SU-DHL-6 (cell line): ENCODE results near the gene CTU2.
A peak's percentile ranks its signal among the peaks of the same experiment; 100 is the strongest.

Experiments
- H2AFZ ChIP-seq: fragments of 200-600 bp; sonication (generic); 2 replicates; pipeline ENCODE4 v1.6.1; 2014; ENCODE audit warnings: low read depth, mild to moderate bottlenecking, moderate library complexity, mixed read lengths, antibody characterized with exemption, low read length; ENCODE audit not compliant: severe bottlenecking
- H3F3A ChIP-seq: fragments of 200-600 bp; shearing (Covaris generic); 2 replicates; pipeline ENCODE4 v1.6.0; 2016; ENCODE audit warnings: antibody characterized with exemption, mild to moderate bottlenecking; ENCODE audit not compliant: insufficient read depth
- H3K27ac ChIP-seq: fragments of 200-600 bp; sonication (generic); 2 replicates; pipeline ENCODE4 v1.5.1; 2016; ENCODE audit warnings: low read depth, mild to moderate bottlenecking, low read length, moderate library complexity, mixed read lengths
- H3K27me3 ChIP-seq: fragments of 200-600 bp; sonication (generic), shearing (Covaris generic); 2 replicates; pipeline ENCODE4 v1.6.0; 2014; ENCODE audit warnings: mild to moderate bottlenecking, low read length
- H3K36me3 ChIP-seq: fragments of 200-600 bp; sonication (generic); 2 replicates; pipeline ENCODE4 v1.6.1; 2014; ENCODE audit warnings: mild to moderate bottlenecking, low read length, mixed read lengths
- H3K4me2 ChIP-seq: fragments of 300-600, 200-600 bp; shearing (Covaris generic), sonication (generic); 2 replicates; pipeline ENCODE4 v1.6.0; 2014; ENCODE audit warnings: low read length, low read depth, mild to moderate bottlenecking; ENCODE audit not compliant: poor library complexity, severe bottlenecking
- H3K4me3 ChIP-seq: fragments of 200-600 bp; sonication (generic); 2 replicates; pipeline ENCODE4 v1.5.1; 2014; ENCODE audit warnings: antibody characterized with exemption, low read length, mild to moderate bottlenecking, mixed read lengths; ENCODE audit not compliant: insufficient read depth, poor library complexity, severe bottlenecking
- H3K79me2 ChIP-seq: fragments of 200-600 bp; sonication (generic); 2 replicates; pipeline ENCODE4 v1.6.1; 2014; ENCODE audit warnings: mild to moderate bottlenecking, low read length, moderate library complexity; ENCODE audit not compliant: insufficient read depth
- H3K9ac ChIP-seq: fragments of 200-600 bp; sonication (generic); 2 replicates; pipeline ENCODE4 v1.7.0; 2014; ENCODE audit warnings: mild to moderate bottlenecking, low read length
- H3K9me2 ChIP-seq: fragments of 200-600 bp; sonication (generic); replicated peaks from 2 replicates; pipeline ENCODE4 v1.6.1; 2014; ENCODE audit warnings: low read length; ENCODE audit not compliant: insufficient read depth
- H3K9me3 ChIP-seq: fragments of 200-600 bp; sonication (generic); 2 replicates; pipeline ENCODE4 v1.6.1; 2014; ENCODE audit warnings: low read length, mixed read lengths; ENCODE audit not compliant: insufficient read depth
- H4K20me1 ChIP-seq: fragments of 200-600 bp; sonication (generic); 2 replicates; pipeline ENCODE4 v1.6.1; 2014; ENCODE audit warnings: low read depth, mild to moderate bottlenecking, antibody characterized with exemption, low read length, moderate library complexity, mixed read lengths
- EZH2phosphoT487 ChIP-seq: fragments of 200-600 bp; sonication (generic), shearing (Covaris generic); conservative IDR thresholded peaks from 2 replicates; pipeline ENCODE4 v1.6.1; 2018; ENCODE audit warnings: mild to moderate bottlenecking, antibody characterized with exemption, low read length, moderate library complexity, mixed read lengths
- TF ChIP-seq, protein P1 (sequence below): fragments of 200-600 bp; sonication (generic); IDR thresholded peaks from one replicate; pipeline ENCODE4 v1.5.1; 2017; ENCODE audit warnings: antibody characterized with exemption, mild to moderate bottlenecking, low read length, moderate library complexity; ENCODE audit not compliant: insufficient read depth, poor library complexity, severe bottlenecking

The CTU2 gene

DNA sequence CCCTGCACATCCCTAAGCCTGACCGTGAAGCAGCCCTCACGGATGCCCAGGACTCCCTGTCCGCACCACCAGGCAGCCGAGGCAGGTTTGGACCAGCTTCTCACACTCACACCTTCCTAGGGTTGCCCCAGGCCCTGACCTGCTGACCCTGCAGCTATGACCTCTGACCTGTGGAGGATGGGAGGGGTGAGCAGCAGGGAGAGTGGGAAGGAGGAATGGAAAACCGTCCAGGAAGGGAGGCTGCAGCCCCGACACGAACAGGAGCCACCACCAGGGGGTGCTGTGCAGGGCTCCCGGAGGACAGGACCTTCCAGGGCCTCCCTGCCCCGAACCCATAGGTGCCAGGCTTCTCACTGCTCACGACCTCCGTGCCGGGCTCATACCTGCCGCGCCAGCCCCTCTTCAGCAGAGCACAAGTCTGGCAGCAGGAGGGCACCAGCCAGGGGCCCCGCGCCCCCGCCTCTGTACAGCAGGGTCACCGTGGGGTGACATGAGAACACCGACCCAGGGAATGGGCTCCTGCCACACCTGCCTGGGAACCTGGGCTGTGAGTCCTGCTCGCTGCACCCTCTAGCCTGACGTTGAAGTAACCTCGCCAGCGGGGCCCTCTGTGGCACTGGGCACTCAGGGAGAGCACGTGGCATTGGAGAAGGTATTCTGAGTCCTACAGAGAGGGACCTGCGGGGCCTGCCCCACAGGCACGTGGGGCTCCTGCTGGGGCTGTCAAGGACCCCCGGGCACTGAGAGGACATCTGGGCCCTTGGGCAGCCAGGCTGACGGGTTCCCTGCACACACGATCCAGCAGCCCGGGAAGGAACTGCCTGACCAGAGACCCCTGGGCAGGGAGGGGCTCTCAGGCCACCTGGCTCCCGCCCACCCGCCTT lies 37.6 kb downstream of the CTU2 start:
- TF ChIP-seq EZH2phosphoT487, result no peak
- TF ChIP-seq, protein P1, sequence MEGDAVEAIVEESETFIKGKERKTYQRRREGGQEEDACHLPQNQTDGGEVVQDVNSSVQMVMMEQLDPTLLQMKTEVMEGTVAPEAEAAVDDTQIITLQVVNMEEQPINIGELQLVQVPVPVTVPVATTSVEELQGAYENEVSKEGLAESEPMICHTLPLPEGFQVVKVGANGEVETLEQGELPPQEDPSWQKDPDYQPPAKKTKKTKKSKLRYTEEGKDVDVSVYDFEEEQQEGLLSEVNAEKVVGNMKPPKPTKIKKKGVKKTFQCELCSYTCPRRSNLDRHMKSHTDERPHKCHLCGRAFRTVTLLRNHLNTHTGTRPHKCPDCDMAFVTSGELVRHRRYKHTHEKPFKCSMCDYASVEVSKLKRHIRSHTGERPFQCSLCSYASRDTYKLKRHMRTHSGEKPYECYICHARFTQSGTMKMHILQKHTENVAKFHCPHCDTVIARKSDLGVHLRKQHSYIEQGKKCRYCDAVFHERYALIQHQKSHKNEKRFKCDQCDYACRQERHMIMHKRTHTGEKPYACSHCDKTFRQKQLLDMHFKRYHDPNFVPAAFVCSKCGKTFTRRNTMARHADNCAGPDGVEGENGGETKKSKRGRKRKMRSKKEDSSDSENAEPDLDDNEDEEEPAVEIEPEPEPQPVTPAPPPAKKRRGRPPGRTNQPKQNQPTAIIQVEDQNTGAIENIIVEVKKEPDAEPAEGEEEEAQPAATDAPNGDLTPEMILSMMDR, result peak; percentile 93
- no peak overlapping the region for H3K9ac ChIP-seq
- H3K27ac ChIP-seq, result no peak overlapping the region
- no peaks in the 10 kb centered on the region for H3K27me3 ChIP-seq
- no peaks in the 10 kb centered on the region for H4K20me1 ChIP-seq
- no peaks in the 10 kb centered on the region for H3K79me2 ChIP-seq
- H3K36me3 ChIP-seq, result no peaks in the 10 kb centered on the region
- H3K9me3 ChIP-seq, result no peaks in the 10 kb centered on the region
- H3K4me3 ChIP-seq, result no peak overlapping the region
- H3K9me2 ChIP-seq, result no peaks in the 10 kb centered on the region
- no peaks in the 10 kb centered on the region for H3F3A ChIP-seq
- no peak overlapping the region for H3K4me2 ChIP-seq
- H2AFZ ChIP-seq, result no peak overlapping the region

DNA sequence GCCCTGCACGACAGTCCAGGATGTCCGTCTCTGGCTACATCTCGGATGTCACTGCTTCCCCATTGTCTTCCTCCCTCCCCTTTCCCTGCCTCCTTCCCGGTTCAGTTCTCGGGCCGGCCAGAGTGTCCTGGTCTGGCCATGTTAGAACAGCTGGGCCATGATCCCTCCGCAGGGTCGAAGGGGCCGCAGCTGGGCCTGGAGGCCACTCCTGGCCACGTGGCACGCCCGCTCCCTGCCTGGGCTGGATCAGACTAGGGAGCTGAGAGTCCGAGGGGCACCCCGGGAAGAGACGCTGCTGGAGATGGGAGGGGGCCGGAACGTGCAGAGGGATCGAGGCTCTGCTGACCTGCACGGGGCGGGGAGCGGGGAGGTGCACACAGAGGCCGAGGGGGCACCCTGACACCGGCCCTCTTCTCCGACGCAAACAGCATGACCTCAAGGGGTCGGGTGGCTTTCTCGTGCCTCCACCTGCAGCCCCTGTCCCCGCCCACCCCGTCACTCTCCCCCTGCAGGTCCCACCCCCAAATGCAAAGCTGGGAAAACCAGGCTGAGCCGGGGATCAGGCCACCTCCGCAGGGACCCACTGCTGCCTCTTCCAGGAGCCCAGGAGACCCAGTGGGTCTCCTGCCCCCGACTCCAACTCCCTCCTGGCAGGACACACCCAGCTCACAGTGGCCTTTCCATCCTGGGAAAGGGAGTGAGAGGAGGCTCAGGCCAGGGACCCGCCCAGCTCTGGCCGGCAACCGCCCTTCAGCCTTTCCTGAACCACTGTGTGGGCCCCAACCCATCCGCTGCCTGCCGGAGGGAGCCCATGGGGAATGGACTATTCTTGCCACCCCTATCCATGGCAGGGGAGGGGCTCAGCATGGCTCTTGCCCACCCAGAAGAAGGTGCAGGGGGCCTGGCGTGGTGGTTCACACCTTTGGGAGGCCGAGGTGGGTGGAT lies 38.5 kb downstream of the CTU2 start:
- Histone ChIP-seq H4K20me1 (no peaks in the 10 kb centered on the region), H2AFZ (no peak overlapping the region), H3K9me2 (no peaks in the 10 kb centered on the region), H3K79me2 (no peaks in the 10 kb centered on the region), H3K9ac (no peak overlapping the region), H3K9me3 (no peaks in the 10 kb centered on the region), H3K36me3 (no peaks in the 10 kb centered on the region), H3K27me3 (no peaks in the 10 kb centered on the region), H3F3A (no peaks in the 10 kb centered on the region), H3K4me2 (no peak overlapping the region), H3K4me3 (no peak overlapping the region), H3K27ac (no peak overlapping the region)
- TF ChIP-seq, protein P1, result no peak

DNA sequence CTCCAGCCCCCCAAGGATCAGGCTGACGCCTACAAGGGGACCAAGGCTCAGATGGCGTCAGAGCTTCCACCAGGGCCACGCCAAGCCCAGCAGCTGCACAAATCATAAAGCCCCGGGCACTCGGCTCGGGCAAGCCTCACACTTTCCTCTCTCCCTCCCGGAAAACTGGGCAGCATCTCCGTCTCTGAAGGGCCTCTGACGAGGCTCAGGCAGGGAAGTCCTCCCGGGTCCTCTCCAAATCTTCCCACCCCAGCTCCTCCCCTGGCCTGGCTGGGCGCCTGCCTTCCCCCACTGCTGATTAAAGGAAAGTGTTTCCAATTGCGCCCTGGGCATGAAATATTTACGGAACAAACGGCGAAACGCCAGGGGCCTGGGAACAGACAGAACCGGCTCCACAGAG lies 40.2 kb downstream of the CTU2 start:
- H2AFZ ChIP-seq, result no peak overlapping the region
- no peaks in the 10 kb centered on the region for H4K20me1 ChIP-seq
- no peaks in the 10 kb centered on the region for H3K27me3 ChIP-seq
- TF ChIP-seq EZH2phosphoT487, result no peak
- TF ChIP-seq, protein P1, result no peak
- H3K9ac ChIP-seq, result no peak overlapping the region
- no peaks in the 10 kb centered on the region for H3K79me2 ChIP-seq
- no peak overlapping the region for H3K4me2 ChIP-seq
- H3F3A ChIP-seq, result no peaks in the 10 kb centered on the region
- H3K4me3 ChIP-seq, result no peak overlapping the region
- H3K27ac ChIP-seq, result no peak overlapping the region
- H3K9me3 ChIP-seq, result no peaks in the 10 kb centered on the region
- no peaks in the 10 kb centered on the region for H3K36me3 ChIP-seq
- H3K9me2 ChIP-seq, result no peaks in the 10 kb centered on the region
